GM23338 (cell line): Measurements from ENCODE around the gene UTP20. TPM values are rescaled to one million over a fixed set of nuclear protein-coding genes. Genes with fewer than 3 reads are reported as not detected.

Experiments
- ATAC-seq: fragments of 200-7000 bp; cut with Tn5 transposase; 3 replicates; pipeline ENCODE4 v1.9.1; 2020
- DNase-seq: peaks from one replicate; pipeline ENCODE4 v3.0.0-alpha.2; 2015; ENCODE audit warnings: low spot score
- H2AFZ ChIP-seq: fragments of 200-600 bp; sonication (generic); 2 replicates; pipeline ENCODE4 v1.8.0; 2016; ENCODE audit warnings: antibody characterized with exemption, mild to moderate bottlenecking, moderate library complexity
- H3F3A ChIP-seq: fragments of 200-600 bp; sonication (generic); replicated peaks from 2 replicates; pipeline ENCODE4 v1.8.0; 2017; ENCODE audit warnings: antibody characterized with exemption, mixed run types, low read depth
- H3K27ac ChIP-seq: fragments of 200-600 bp; sonication (generic); 2 replicates; pipeline ENCODE4 v1.6.1; 2016; ENCODE audit warnings: low read depth
- H3K27me3 ChIP-seq: fragments of 200-600 bp; sonication (generic); 2 replicates; pipeline ENCODE4 v1.8.0; 2016; ENCODE audit warnings: mild to moderate bottlenecking, mixed run types, moderate library complexity; ENCODE audit not compliant: insufficient read depth
- H3K36me3 ChIP-seq: fragments of 200-600 bp; sonication (generic); 2 replicates; pipeline ENCODE4 v1.8.0; 2016; ENCODE audit warnings: mild to moderate bottlenecking; ENCODE audit not compliant: insufficient read depth
- H3K4me1 ChIP-seq: fragments of 200-600 bp; sonication (generic); 2 replicates; pipeline ENCODE4 v1.8.0; 2016; ENCODE audit warnings: mild to moderate bottlenecking, moderate library complexity; ENCODE audit not compliant: insufficient read depth
- H3K4me2 ChIP-seq: fragments of 200-600 bp; sonication (generic); 2 replicates; pipeline ENCODE4 v1.7.1; 2017; ENCODE audit warnings: mixed run types
- H3K4me3 ChIP-seq: fragments of 200-600 bp; sonication (generic); 2 replicates; pipeline ENCODE4 v1.6.1; 2016; ENCODE audit warnings: mixed run types
- H3K79me2 ChIP-seq: fragments of 200-600 bp; sonication (generic); replicated peaks from 2 replicates; pipeline ENCODE4 v1.8.0; 2017; ENCODE audit warnings: mild to moderate bottlenecking; ENCODE audit not compliant: insufficient read depth
- H3K9me2 ChIP-seq: fragments of 200-600 bp; sonication (generic); 2 replicates; pipeline ENCODE4 v1.8.0; 2017; ENCODE audit not compliant: insufficient read depth
- H4K20me1 ChIP-seq: fragments of 200-600 bp; sonication (generic); replicated peaks from 2 replicates; pipeline ENCODE4 v1.8.0; 2017; ENCODE audit warnings: mild to moderate bottlenecking; ENCODE audit not compliant: insufficient read depth
- H3K27ac Mint-ChIP-seq: 2 replicates; pipeline ENCODE4 v1.8.0; 2020; ENCODE audit warnings: inconsistent platforms, mild to moderate bottlenecking, moderate library complexity, mixed read lengths
- H3K27me3 Mint-ChIP-seq: 3 replicates; pipeline ENCODE4 v1.8.0; 2022; ENCODE audit warnings: low read depth, mild to moderate bottlenecking, moderate library complexity, mixed read lengths, inconsistent platforms; ENCODE audit not compliant: insufficient read depth, poor library complexity
- H3K36me3 Mint-ChIP-seq: 3 replicates; pipeline ENCODE4 v1.8.0; 2021; ENCODE audit warnings: low read depth, mild to moderate bottlenecking, inconsistent platforms, moderate library complexity, mixed read lengths
- H3K4me1 Mint-ChIP-seq: 3 replicates; pipeline ENCODE4 v1.8.0; 2020; ENCODE audit warnings: mild to moderate bottlenecking, inconsistent platforms, mixed read lengths
- H3K4me3 Mint-ChIP-seq: 3 replicates; pipeline ENCODE4 v1.8.0; 2021; ENCODE audit warnings: moderate library complexity, mild to moderate bottlenecking, inconsistent platforms, mixed read lengths
- H3K9me3 Mint-ChIP-seq: 3 replicates; pipeline ENCODE4 v1.8.0; 2020; ENCODE audit warnings: moderate library complexity, mild to moderate bottlenecking, inconsistent platforms, mixed read lengths
- CREB1 ChIP-seq: fragments of 250-450 bp; sonication (Bioruptor Pico); IDR thresholded peaks from 2 replicates; pipeline ENCODE4 v1.5.0; 2020; ENCODE audit warnings: low read depth, mild to moderate bottlenecking, moderate library complexity
- EZH2 ChIP-seq: fragments of 200-600 bp; sonication (generic); IDR thresholded peaks from one replicate; pipeline ENCODE4 v1.8.0; 2017; ENCODE audit warnings: antibody characterized with exemption, mild to moderate bottlenecking, low read depth; ENCODE audit not compliant: unreplicated experiment
- EZH2phosphoT487 ChIP-seq: fragments of 200-600 bp; sonication (generic); IDR thresholded peaks from one replicate; pipeline ENCODE4 v1.8.1; 2018; ENCODE audit warnings: antibody characterized with exemption; ENCODE audit not compliant: unreplicated experiment
- JUNB ChIP-seq: IDR thresholded peaks from one replicate; pipeline ENCODE4 v1.6.1; 2016; ENCODE audit warnings: antibody characterized with exemption; ENCODE audit not compliant: unreplicated experiment
- NANOG ChIP-seq: IDR thresholded peaks from 2 replicates; pipeline ENCODE4 v1.6.1; 2016; ENCODE audit warnings: antibody characterized with exemption, borderline replicate concordance
- POLR2AphosphoS5 ChIP-seq: IDR thresholded peaks from 2 replicates; pipeline ENCODE4 v1.6.1; 2016; ENCODE audit warnings: antibody characterized with exemption, low read depth
- REST ChIP-seq: IDR thresholded peaks from one replicate; pipeline ENCODE4 v1.6.1; 2018; ENCODE audit warnings: antibody characterized with exemption; ENCODE audit not compliant: unreplicated experiment
- STAT1 ChIP-seq: IDR thresholded peaks from one replicate; pipeline ENCODE4 v1.6.1; 2016; ENCODE audit warnings: antibody characterized with exemption; ENCODE audit not compliant: unreplicated experiment
- ZNF114 ChIP-seq: fragments of 250-450 bp; sonication (Bioruptor Pico); IDR thresholded peaks from 2 replicates; pipeline ENCODE4 v1.5.0; 2020; ENCODE audit warnings: mild to moderate bottlenecking, moderate library complexity
- ZNF331 ChIP-seq: fragments of 250-450 bp; sonication (Bioruptor Pico); IDR thresholded peaks from 2 replicates; pipeline ENCODE4 v1.5.0; 2020; ENCODE audit warnings: low read depth, mild to moderate bottlenecking, moderate library complexity
- polyA plus RNA-seq: library from polyadenylated mRNA; unstranded; fragments of >200 nt; fragmentation: Nextera tagmentation; extraction: Ambion mirVana; gene quantifications from 2 replicates; pipeline ENCODE4 v1.2.1, GENCODE V29; 2016
- total RNA-seq: library from RNA; depleted of rRNA; stranded (reverse); fragments of >200 nt; shearing (Covaris generic); gene quantifications from 2 replicates; pipeline ENCODE4 v1.2.3, GENCODE V29; 2014
- TF ChIP-seq, protein P1 (sequence below): fragments of 250-450 bp; sonication (Bioruptor Pico); IDR thresholded peaks from 2 replicates; pipeline ENCODE4 v1.5.0; 2020; ENCODE audit warnings: mild to moderate bottlenecking, moderate library complexity
- TF ChIP-seq, protein P2 (sequence below), 2 experiments: fragments of 200-600 bp in 1 of 2; sonication (generic) in 1 of 2; conservative IDR thresholded peaks; 2 replicates each; pipeline versions ENCODE4 v1.5.1 to v1.6.1; 2016 to 2017; ENCODE audit warnings: antibody characterized with exemption in 2 of 2, low read depth in 2 of 2, mild to moderate bottlenecking in 2 of 2, moderate library complexity in 1 of 2
- TF ChIP-seq, protein P3 (sequence below): IDR thresholded peaks from 2 replicates; pipeline ENCODE4 v1.6.1; 2016; ENCODE audit warnings: antibody characterized with exemption

Gene UTP20
- total and polyA plus RNA-seq, 2 experiments from 2014 or later, result 13.1 to 59.6 TPM

DNA sequence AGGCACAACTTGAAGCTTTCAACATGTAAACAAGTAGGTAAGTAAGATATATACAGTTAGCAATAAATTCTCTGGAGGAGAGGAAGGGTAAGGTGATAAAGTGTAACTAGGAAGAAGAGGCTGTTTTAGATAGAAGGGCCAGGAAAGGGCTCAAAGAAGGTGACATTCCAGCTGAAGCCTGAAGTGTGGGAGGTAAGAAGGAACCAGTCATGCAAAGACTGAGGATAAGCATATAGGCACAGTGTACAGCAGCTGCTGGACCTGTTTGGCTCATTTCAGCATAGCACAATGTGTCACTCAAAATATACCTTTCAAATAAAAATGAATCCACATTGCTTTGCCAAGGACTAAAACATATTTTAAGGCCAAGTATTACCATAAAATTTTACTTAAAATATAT, 156.2 kb downstream of the UTP20 start:
- Mint-ChIP-seq H3K4me3 (no peak overlapping the region), H3K27ac (no peak overlapping the region), H3K4me1 (no peaks in the 10 kb centered on the region), H3K27me3 (no peaks in the 10 kb centered on the region), H3K9me3 (no peaks in the 10 kb centered on the region), H3K36me3 (no peaks in the 10 kb centered on the region)
- H3K27me3 ChIP-seq, result no peaks in the 10 kb centered on the region
- H3K27ac ChIP-seq, result no peak overlapping the region
- no peaks in the 10 kb centered on the region; the same call in 1 of the 2 replicates for H4K20me1 ChIP-seq
- no peaks in the 10 kb centered on the region for H3K4me1 ChIP-seq
- no peaks in the 10 kb centered on the region for H3K9me2 ChIP-seq
- no peaks in the 10 kb centered on the region for H3K79me2 ChIP-seq
- no peaks in the 10 kb centered on the region for H3K36me3 ChIP-seq
- TF ChIP-seq, protein P1, sequence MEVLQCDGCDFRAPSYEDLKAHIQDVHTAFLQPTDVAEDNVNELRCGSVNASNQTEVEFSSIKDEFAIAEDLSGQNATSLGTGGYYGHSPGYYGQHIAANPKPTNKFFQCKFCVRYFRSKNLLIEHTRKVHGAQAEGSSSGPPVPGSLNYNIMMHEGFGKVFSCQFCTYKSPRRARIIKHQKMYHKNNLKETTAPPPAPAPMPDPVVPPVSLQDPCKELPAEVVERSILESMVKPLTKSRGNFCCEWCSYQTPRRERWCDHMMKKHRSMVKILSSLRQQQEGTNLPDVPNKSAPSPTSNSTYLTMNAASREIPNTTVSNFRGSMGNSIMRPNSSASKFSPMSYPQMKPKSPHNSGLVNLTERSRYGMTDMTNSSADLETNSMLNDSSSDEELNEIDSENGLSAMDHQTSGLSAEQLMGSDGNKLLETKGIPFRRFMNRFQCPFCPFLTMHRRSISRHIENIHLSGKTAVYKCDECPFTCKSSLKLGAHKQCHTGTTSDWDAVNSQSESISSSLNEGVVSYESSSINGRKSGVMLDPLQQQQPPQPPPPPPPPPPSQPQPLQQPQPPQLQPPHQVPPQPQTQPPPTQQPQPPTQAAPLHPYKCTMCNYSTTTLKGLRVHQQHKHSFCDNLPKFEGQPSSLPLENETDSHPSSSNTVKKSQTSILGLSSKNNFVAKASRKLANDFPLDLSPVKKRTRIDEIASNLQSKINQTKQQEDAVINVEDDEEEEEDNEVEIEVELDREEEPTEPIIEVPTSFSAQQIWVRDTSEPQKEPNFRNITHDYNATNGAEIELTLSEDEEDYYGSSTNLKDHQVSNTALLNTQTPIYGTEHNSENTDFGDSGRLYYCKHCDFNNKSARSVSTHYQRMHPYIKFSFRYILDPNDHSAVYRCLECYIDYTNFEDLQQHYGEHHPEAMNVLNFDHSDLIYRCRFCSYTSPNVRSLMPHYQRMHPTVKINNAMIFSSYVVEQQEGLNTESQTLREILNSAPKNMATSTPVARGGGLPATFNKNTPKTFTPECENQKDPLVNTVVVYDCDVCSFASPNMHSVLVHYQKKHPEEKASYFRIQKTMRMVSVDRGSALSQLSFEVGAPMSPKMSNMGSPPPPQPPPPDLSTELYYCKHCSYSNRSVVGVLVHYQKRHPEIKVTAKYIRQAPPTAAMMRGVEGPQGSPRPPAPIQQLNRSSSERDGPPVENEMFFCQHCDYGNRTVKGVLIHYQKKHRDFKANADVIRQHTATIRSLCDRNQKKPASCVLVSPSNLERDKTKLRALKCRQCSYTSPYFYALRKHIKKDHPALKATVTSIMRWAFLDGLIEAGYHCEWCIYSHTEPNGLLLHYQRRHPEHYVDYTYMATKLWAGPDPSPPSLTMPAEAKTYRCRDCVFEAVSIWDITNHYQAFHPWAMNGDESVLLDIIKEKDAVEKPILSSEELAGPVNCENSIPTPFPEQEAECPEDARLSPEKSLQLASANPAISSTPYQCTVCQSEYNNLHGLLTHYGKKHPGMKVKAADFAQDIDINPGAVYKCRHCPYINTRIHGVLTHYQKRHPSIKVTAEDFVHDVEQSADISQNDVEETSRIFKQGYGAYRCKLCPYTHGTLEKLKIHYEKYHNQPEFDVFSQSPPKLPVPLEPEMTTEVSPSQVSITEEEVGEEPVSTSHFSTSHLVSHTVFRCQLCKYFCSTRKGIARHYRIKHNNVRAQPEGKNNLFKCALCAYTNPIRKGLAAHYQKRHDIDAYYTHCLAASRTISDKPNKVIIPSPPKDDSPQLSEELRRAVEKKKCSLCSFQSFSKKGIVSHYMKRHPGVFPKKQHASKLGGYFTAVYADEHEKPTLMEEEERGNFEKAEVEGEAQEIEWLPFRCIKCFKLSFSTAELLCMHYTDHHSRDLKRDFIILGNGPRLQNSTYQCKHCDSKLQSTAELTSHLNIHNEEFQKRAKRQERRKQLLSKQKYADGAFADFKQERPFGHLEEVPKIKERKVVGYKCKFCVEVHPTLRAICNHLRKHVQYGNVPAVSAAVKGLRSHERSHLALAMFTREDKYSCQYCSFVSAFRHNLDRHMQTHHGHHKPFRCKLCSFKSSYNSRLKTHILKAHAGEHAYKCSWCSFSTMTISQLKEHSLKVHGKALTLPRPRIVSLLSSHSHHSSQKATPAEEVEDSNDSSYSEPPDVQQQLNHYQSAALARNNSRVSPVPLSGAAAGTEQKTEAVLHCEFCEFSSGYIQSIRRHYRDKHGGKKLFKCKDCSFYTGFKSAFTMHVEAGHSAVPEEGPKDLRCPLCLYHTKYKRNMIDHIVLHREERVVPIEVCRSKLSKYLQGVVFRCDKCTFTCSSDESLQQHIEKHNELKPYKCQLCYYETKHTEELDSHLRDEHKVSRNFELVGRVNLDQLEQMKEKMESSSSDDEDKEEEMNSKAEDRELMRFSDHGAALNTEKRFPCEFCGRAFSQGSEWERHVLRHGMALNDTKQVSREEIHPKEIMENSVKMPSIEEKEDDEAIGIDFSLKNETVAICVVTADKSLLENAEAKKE (CRISPR knock-in tag), result no peak
- TF ChIP-seq EZH2 (no peak), REST (no peak), NANOG (no peak), ZNF331 (CRISPR knock-in tag) (no peak), EZH2phosphoT487 (no peak), POLR2AphosphoS5 (no peak), CREB1 (CRISPR knock-in tag) (no peak), ZNF114 (CRISPR knock-in tag) (no peak), JUNB (no peak), STAT1 (no peak)
- TF ChIP-seq, protein P2, sequence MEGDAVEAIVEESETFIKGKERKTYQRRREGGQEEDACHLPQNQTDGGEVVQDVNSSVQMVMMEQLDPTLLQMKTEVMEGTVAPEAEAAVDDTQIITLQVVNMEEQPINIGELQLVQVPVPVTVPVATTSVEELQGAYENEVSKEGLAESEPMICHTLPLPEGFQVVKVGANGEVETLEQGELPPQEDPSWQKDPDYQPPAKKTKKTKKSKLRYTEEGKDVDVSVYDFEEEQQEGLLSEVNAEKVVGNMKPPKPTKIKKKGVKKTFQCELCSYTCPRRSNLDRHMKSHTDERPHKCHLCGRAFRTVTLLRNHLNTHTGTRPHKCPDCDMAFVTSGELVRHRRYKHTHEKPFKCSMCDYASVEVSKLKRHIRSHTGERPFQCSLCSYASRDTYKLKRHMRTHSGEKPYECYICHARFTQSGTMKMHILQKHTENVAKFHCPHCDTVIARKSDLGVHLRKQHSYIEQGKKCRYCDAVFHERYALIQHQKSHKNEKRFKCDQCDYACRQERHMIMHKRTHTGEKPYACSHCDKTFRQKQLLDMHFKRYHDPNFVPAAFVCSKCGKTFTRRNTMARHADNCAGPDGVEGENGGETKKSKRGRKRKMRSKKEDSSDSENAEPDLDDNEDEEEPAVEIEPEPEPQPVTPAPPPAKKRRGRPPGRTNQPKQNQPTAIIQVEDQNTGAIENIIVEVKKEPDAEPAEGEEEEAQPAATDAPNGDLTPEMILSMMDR (conservative IDR thresholded peaks at IDR 0.05; ENCODE audit: low read depth in 2 of 2), result no peak
- TF ChIP-seq, protein P3, sequence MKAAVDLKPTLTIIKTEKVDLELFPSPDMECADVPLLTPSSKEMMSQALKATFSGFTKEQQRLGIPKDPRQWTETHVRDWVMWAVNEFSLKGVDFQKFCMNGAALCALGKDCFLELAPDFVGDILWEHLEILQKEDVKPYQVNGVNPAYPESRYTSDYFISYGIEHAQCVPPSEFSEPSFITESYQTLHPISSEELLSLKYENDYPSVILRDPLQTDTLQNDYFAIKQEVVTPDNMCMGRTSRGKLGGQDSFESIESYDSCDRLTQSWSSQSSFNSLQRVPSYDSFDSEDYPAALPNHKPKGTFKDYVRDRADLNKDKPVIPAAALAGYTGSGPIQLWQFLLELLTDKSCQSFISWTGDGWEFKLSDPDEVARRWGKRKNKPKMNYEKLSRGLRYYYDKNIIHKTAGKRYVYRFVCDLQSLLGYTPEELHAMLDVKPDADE, result no peak
- ATAC-seq, result no peak
- H3F3A ChIP-seq, result no peaks in the 10 kb centered on the region
- H3K4me2 ChIP-seq, result no peak overlapping the region
- no peak overlapping the region for H3K4me3 ChIP-seq
- no peak for DNase-seq
- H2AFZ ChIP-seq, result no peak overlapping the region
